Measurements from ENCODE around the gene SDCCAG8. TPM values are rescaled to one million over a fixed set of nuclear protein-coding genes. Genes with fewer than 3 reads are reported as not detected.
A peak's percentile ranks its signal among the peaks of the same experiment; 100 is the strongest.

SDCCAG8 gene
- total RNA-seq, 1 donor from 2014 or later: 24.5 TPM

GRCh38 chr1:243514927-243515326 is 259.1 kb downstream of the SDCCAG8 start:
- H3K9ac ChIP-seq (ENCODE audit: low read length): no peak overlapping the region
- no peaks in the 10 kb centered on the region for H3K9me3 ChIP-seq (ENCODE audit: insufficient read depth, low read depth, low read length)
- peaks cover 5% of the 10 kb centered on the region for H3K36me3 ChIP-seq (ENCODE audit: insufficient read depth, low read length)
- H3K4me1 Mint-ChIP-seq (ENCODE audit: low read depth, unreplicated experiment): peaks cover 25% of the 10 kb centered on the region
- H3K27ac Mint-ChIP-seq (ENCODE audit: unreplicated experiment): no peak overlapping the region
- no peak overlapping the region for H3K27ac ChIP-seq (ENCODE audit: low read depth, low read length)
- DNase-seq (ENCODE audit: low read depth) (no peak), FAIRE-seq (no peak)
- H3K4me3 ChIP-seq (ENCODE audit: insufficient read depth, low read depth, low read length): no peak overlapping the region
- peaks cover 15% of the 10 kb centered on the region for H3K36me3 Mint-ChIP-seq (ENCODE audit: low read depth, unreplicated experiment)
- no peaks in the 10 kb centered on the region for H3K27me3 ChIP-seq (ENCODE audit: insufficient read depth, low read length)
- no peak for TF ChIP-seq CTCF (IDR thresholded peaks at IDR 0.05; ENCODE audit: insufficient read depth, low read depth, low read length)
- TF ChIP-seq EZH2 (IDR thresholded peaks at IDR 0.05; ENCODE audit: insufficient read depth, low read length): no peak
- no peak overlapping the region for H3K4me3 Mint-ChIP-seq (ENCODE audit: unreplicated experiment)
- H3K27me3 Mint-ChIP-seq (ENCODE audit: low read depth, unreplicated experiment): no peaks in the 10 kb centered on the region
- peaks cover 12% of the 10 kb centered on the region for H3K4me1 ChIP-seq (ENCODE audit: insufficient read depth, low read length)
- H4K20me1 ChIP-seq (ENCODE audit: insufficient read depth, low read length): no peaks in the 10 kb centered on the region
- no peak overlapping the region for H3K4me2 ChIP-seq (ENCODE audit: low read length)
- peaks cover 3% of the 10 kb centered on the region for H3K9me3 Mint-ChIP-seq (ENCODE audit: unreplicated experiment)
- no peaks in the 10 kb centered on the region for H3K79me2 ChIP-seq (ENCODE audit: insufficient read depth, low read length)
- H2AFZ ChIP-seq (ENCODE audit: low read depth, low read length): no peak overlapping the region

GRCh38 chr1:243520831-243521230 is 265.0 kb downstream of the SDCCAG8 start:
- TF ChIP-seq EZH2 (IDR thresholded peaks at IDR 0.05; ENCODE audit: insufficient read depth, low read length) (no peak), CTCF (IDR thresholded peaks at IDR 0.05; ENCODE audit: insufficient read depth, low read depth, low read length) (no peak)
- Mint-ChIP-seq H3K27me3 (ENCODE audit: low read depth, unreplicated experiment) (no peaks in the 10 kb centered on the region), H3K9me3 (ENCODE audit: unreplicated experiment) (peaks cover 5% of the 10 kb centered on the region), H3K27ac (ENCODE audit: unreplicated experiment) (no peak overlapping the region), H3K36me3 (ENCODE audit: low read depth, unreplicated experiment) (no peaks in the 10 kb centered on the region), H3K4me3 (ENCODE audit: unreplicated experiment) (peak overlapping the region; percentile 35), H3K4me1 (ENCODE audit: low read depth, unreplicated experiment) (peaks cover 24% of the 10 kb centered on the region)
- H3K79me2 ChIP-seq (ENCODE audit: insufficient read depth, low read length): no peaks in the 10 kb centered on the region
- no peak overlapping the region for H3K27ac ChIP-seq (ENCODE audit: low read depth, low read length)
- FAIRE-seq (no peak), DNase-seq (ENCODE audit: low read depth) (no peak)
- no peaks in the 10 kb centered on the region for H3K9me3 ChIP-seq (ENCODE audit: insufficient read depth, low read depth, low read length)
- no peak overlapping the region for H3K4me3 ChIP-seq (ENCODE audit: insufficient read depth, low read depth, low read length)
- H3K4me1 ChIP-seq (ENCODE audit: insufficient read depth, low read length): peaks cover 13% of the 10 kb centered on the region
- H2AFZ ChIP-seq (ENCODE audit: low read depth, low read length): no peak overlapping the region
- H3K9ac ChIP-seq (ENCODE audit: low read length): no peak overlapping the region
- H3K4me2 ChIP-seq (ENCODE audit: low read length): no peak overlapping the region
- H3K27me3 ChIP-seq (ENCODE audit: insufficient read depth, low read length): no peaks in the 10 kb centered on the region
- H4K20me1 ChIP-seq (ENCODE audit: insufficient read depth, low read length): no peaks in the 10 kb centered on the region
- no peaks in the 10 kb centered on the region for H3K36me3 ChIP-seq (ENCODE audit: insufficient read depth, low read length)

- H3K36me3 ChIP-seq (ENCODE audit: insufficient read depth, low read length): no peaks in the 10 kb centered on the region
- H3K4me3 ChIP-seq (ENCODE audit: insufficient read depth, low read depth, low read length): no peak overlapping the region
- H3K4me1 ChIP-seq (ENCODE audit: insufficient read depth, low read length): peaks cover 13% of the 10 kb centered on the region
- no peak overlapping the region for H3K4me2 ChIP-seq (ENCODE audit: low read length)
- DNase-seq (ENCODE audit: low read depth): no peak
- H2AFZ ChIP-seq (ENCODE audit: low read depth, low read length): no peak overlapping the region
- no peaks in the 10 kb centered on the region for H4K20me1 ChIP-seq (ENCODE audit: insufficient read depth, low read length)
- H3K27ac Mint-ChIP-seq (ENCODE audit: unreplicated experiment): no peak overlapping the region
- no peak for TF ChIP-seq CTCF (IDR thresholded peaks at IDR 0.05; ENCODE audit: insufficient read depth, low read depth, low read length)
- TF ChIP-seq EZH2 (IDR thresholded peaks at IDR 0.05; ENCODE audit: insufficient read depth, low read length): no peak
- peaks cover 24% of the 10 kb centered on the region for H3K4me1 Mint-ChIP-seq (ENCODE audit: low read depth, unreplicated experiment)
- no peaks in the 10 kb centered on the region for H3K27me3 ChIP-seq (ENCODE audit: insufficient read depth, low read length)
- H3K36me3 Mint-ChIP-seq (ENCODE audit: low read depth, unreplicated experiment): peaks cover 5% of the 10 kb centered on the region
- no peak overlapping the region for H3K4me3 Mint-ChIP-seq (ENCODE audit: unreplicated experiment)
- H3K79me2 ChIP-seq (ENCODE audit: insufficient read depth, low read length): no peaks in the 10 kb centered on the region
- no peaks in the 10 kb centered on the region for H3K27me3 Mint-ChIP-seq (ENCODE audit: low read depth, unreplicated experiment)
- no peaks in the 10 kb centered on the region for H3K9me3 ChIP-seq (ENCODE audit: insufficient read depth, low read depth, low read length)
- H3K27ac ChIP-seq (ENCODE audit: low read depth, low read length): no peak overlapping the region
- FAIRE-seq: no peak
- peaks cover 1% of the 10 kb centered on the region for H3K9me3 Mint-ChIP-seq (ENCODE audit: unreplicated experiment)
- H3K9ac ChIP-seq (ENCODE audit: low read length): no peak overlapping the region
Measured at GRCh38 chr1:243523766-243524165, 267.9 kb downstream of the SDCCAG8 start.

Data from astrocyte (in vitro differentiated cells and primary cell).